HEK293 (cell line): ENCODE measurements around the gene BCCIP.

Source experiments
- CTCF ChIA-PET: fragments of 350-600 bp; formaldehyde crosslinking; extraction: SDS; loops from one replicate; lab custom pipeline; 2021; ENCODE audit warnings: antibody characterized with exemption; lab: Yijun Ruan, JAX
- POLR2A ChIA-PET: fragments of 300-600 bp; formaldehyde crosslinking; extraction: SDS; loops from one replicate; lab custom pipeline; 2020; ENCODE audit warnings: antibody characterized with exemption, inconsistent platforms; lab: Yijun Ruan, JAX
- H3K27ac ChIP-seq: fragments of 200-500 bp; sonication (Bioruptor generic); 2 replicates; pipeline ENCODE4 v1.5.1; 2014; ENCODE audit warnings: low read depth, low read length, control low read depth, inconsistent platforms; ENCODE audit errors: extremely low read depth
- H3K36me3 ChIP-seq, 2 experiments: fragments of 200-500 bp in 1 of 2; sonication (Bioruptor generic) in 1 of 2; 1 replicate in 1 of 2; 2 replicates in 1 of 2; pipeline ENCODE4 v1.5.1; 2014 to 2017; ENCODE audit warnings: inconsistent platforms in 2 of 2, low read length in 2 of 2; ENCODE audit not compliant: control insufficient read depth in 2 of 2, insufficient read depth in 1 of 2
- H3K4me1 ChIP-seq: fragments of 200-500 bp; sonication (Bioruptor generic); 2 replicates; pipeline ENCODE4 v1.5.1; 2014; ENCODE audit warnings: mild to moderate bottlenecking, low read length, inconsistent platforms; ENCODE audit not compliant: control insufficient read depth, insufficient read depth
- H3K4me3 ChIP-seq: 2 replicates; pipeline ENCODE4 v1.5.1; 2011; ENCODE audit warnings: low read depth, mild to moderate bottlenecking, control low read depth, low read length, moderate library complexity
- H3K9me3 ChIP-seq: fragments of 200-500 bp; sonication (Bioruptor generic); 2 replicates; pipeline ENCODE4 v1.5.1; 2014; ENCODE audit warnings: low read depth, low read length, inconsistent platforms; ENCODE audit not compliant: control insufficient read depth, insufficient read depth
- KLF17 ChIP-seq: fragments of 450-650 bp; formaldehyde crosslinking; IDR thresholded peaks from 2 replicates; pipeline ENCODE4 v1.5.1; 2016; ENCODE audit warnings: missing biosample characterization, missing genetic modification characterization
- PRDM1 ChIP-seq: fragments of 450-650 bp; formaldehyde crosslinking; IDR thresholded peaks from 2 replicates; pipeline ENCODE4; 2016; ENCODE audit warnings: missing biosample characterization, missing genetic modification characterization
- RBAK ChIP-seq: fragments of 450-650 bp; formaldehyde crosslinking; IDR thresholded peaks from 2 replicates; pipeline ENCODE4 v1.5.1; 2016; ENCODE audit warnings: missing biosample characterization, missing genetic modification characterization
- ZBTB21 ChIP-seq: fragments of 450-650 bp; formaldehyde crosslinking; IDR thresholded peaks from 2 replicates; pipeline ENCODE4 v1.5.1; 2017; ENCODE audit warnings: missing biosample characterization, missing genetic modification characterization
- ZFP37 ChIP-seq: fragments of 450-650 bp; formaldehyde crosslinking; IDR thresholded peaks from 2 replicates; pipeline ENCODE4 v1.5.1; 2016; ENCODE audit warnings: missing biosample characterization, missing genetic modification characterization
- ZFP41 ChIP-seq: fragments of 450-650 bp; formaldehyde crosslinking; IDR thresholded peaks from 2 replicates; pipeline ENCODE4 v1.5.1; 2016; ENCODE audit warnings: missing biosample characterization, missing genetic modification characterization, borderline replicate concordance
- ZNF157 ChIP-seq: fragments of 450-650 bp; formaldehyde crosslinking; IDR thresholded peaks from 2 replicates; pipeline ENCODE4 v1.5.1; 2016; ENCODE audit warnings: missing biosample characterization, missing genetic modification characterization
- ZNF184 ChIP-seq: fragments of 450-650 bp; IDR thresholded peaks from 2 replicates; pipeline ENCODE4 v1.5.1; 2018; ENCODE audit warnings: missing biosample characterization, mild to moderate bottlenecking, missing genetic modification characterization
- ZNF19 ChIP-seq: fragments of 450-650 bp; formaldehyde crosslinking; IDR thresholded peaks from 2 replicates; pipeline ENCODE4; 2016; ENCODE audit warnings: missing biosample characterization, missing genetic modification characterization, low read depth
- ZNF23 ChIP-seq: fragments of 450-650 bp; formaldehyde crosslinking; IDR thresholded peaks from 2 replicates; pipeline ENCODE4 v1.5.1; 2016; ENCODE audit warnings: missing biosample characterization, missing genetic modification characterization, borderline replicate concordance
- ZNF350 ChIP-seq: fragments of 450-650 bp; formaldehyde crosslinking; IDR thresholded peaks from 2 replicates; pipeline ENCODE4 v1.5.0; 2017; ENCODE audit warnings: missing biosample characterization, mild to moderate bottlenecking, missing genetic modification characterization
- ZNF398 ChIP-seq: fragments of 450-650 bp; formaldehyde crosslinking; IDR thresholded peaks from 2 replicates; pipeline ENCODE4 v1.5.1; 2017; ENCODE audit warnings: missing biosample characterization, missing genetic modification characterization
- ZNF548 ChIP-seq: fragments of 450-650 bp; formaldehyde crosslinking; IDR thresholded peaks from 2 replicates; pipeline ENCODE4 v1.5.1; 2016; ENCODE audit warnings: missing biosample characterization, missing genetic modification characterization
- ZNF560 ChIP-seq: fragments of 450-650 bp; formaldehyde crosslinking; IDR thresholded peaks from 2 replicates; pipeline ENCODE4 v1.5.1; 2017; ENCODE audit warnings: missing biosample characterization, missing genetic modification characterization, borderline replicate concordance
- ZNF580 ChIP-seq: fragments of 450-650 bp; formaldehyde crosslinking; IDR thresholded peaks from 2 replicates; pipeline ENCODE4 v1.5.1; 2016; ENCODE audit warnings: missing biosample characterization, missing genetic modification characterization
- ZNF585B ChIP-seq: fragments of 450-650 bp; formaldehyde crosslinking; IDR thresholded peaks from 2 replicates; pipeline ENCODE4 v1.5.1; 2016; ENCODE audit warnings: missing biosample characterization, missing genetic modification characterization
- ZNF660 ChIP-seq: fragments of 450-650 bp; IDR thresholded peaks from 2 replicates; pipeline ENCODE4 v1.5.1; 2018; ENCODE audit warnings: missing biosample characterization, mild to moderate bottlenecking, missing genetic modification characterization
- ZNF785 ChIP-seq: fragments of 450-650 bp; formaldehyde crosslinking; IDR thresholded peaks from 2 replicates; pipeline ENCODE4 v1.5.1; 2016; ENCODE audit warnings: missing biosample characterization, missing genetic modification characterization
- ZSCAN16 ChIP-seq: fragments of 450-650 bp; formaldehyde crosslinking; IDR thresholded peaks from 2 replicates; pipeline ENCODE4 v1.5.1; 2016; ENCODE audit warnings: missing biosample characterization, missing genetic modification characterization
- ZSCAN4 ChIP-seq: fragments of 450-650 bp; formaldehyde crosslinking; IDR thresholded peaks from 2 replicates; pipeline ENCODE4 v1.5.1; 2017; ENCODE audit warnings: missing biosample characterization, missing genetic modification characterization
- ZSCAN5A ChIP-seq: fragments of 450-650 bp; formaldehyde crosslinking; IDR thresholded peaks from 2 replicates; pipeline ENCODE4 v1.5.1; 2016; ENCODE audit warnings: missing biosample characterization, missing genetic modification characterization

Gene BCCIP

GRCh38 chr10:125785791-125786190, 37.6 kb upstream of the BCCIP start (continued):
- no peak for TF ChIP-seq ZNF585B (tag by site-specific recombination)

- TF ChIP-seq ZNF23 (tag by site-specific recombination) (no peak), RBAK (tag by site-specific recombination) (no peak), ZSCAN4 (tag by site-specific recombination) (no peak)
- CTCF ChIA-PET: no interaction called here
These were observed 35.0 kb upstream of the BCCIP start for GRCh38 chr10:125788156-125789034.

GRCh38 chr10:125792342-125793300, 30.7 kb upstream of the BCCIP start:
- H3K4me1 ChIP-seq: no peaks in the 10 kb centered on the region
- H3K36me3 ChIP-seq: peaks cover 16 to 85% of the 10 kb centered on the region in 2 experiments
- CTCF ChIA-PET: no interaction called here
- H3K9me3 ChIP-seq: no peaks in the 10 kb centered on the region
- TF ChIP-seq ZNF548 (no peak), ZNF580 (no peak), PRDM1 (tag by site-specific recombination) (no peak), ZNF157 (tag by site-specific recombination) (no peak), ZNF23 (tag by site-specific recombination) (no peak), ZFP41 (tag by site-specific recombination) (no peak), ZFP37 (no peak), ZNF19 (tag by site-specific recombination) (no peak), ZNF560 (tag by site-specific recombination) (no peak), ZNF660 (tag by site-specific recombination) (no peak), ZNF350 (tag by site-specific recombination) (no peak), ZSCAN5A (tag by site-specific recombination) (no peak), ZNF785 (tag by site-specific recombination) (no peak), RBAK (tag by site-specific recombination) (no peak), ZSCAN16 (tag by site-specific recombination) (no peak), ZNF398 (tag by site-specific recombination) (no peak), KLF17 (no peak), ZBTB21 (tag by site-specific recombination) (no peak), ZNF184 (tag by site-specific recombination) (no peak)
- no peak overlapping the region for H3K4me3 ChIP-seq
- POLR2A ChIA-PET: no interaction called here
- H3K27ac ChIP-seq: no peak overlapping the region

More at GRCh38 chr10:125788156-125789034, 35.0 kb upstream of the BCCIP start:
- Histone ChIP-seq H3K9me3 (no peaks in the 10 kb centered on the region), H3K36me3 (peaks cover 12 to 46% of the 10 kb centered on the region in 2 experiments), H3K27ac (no peak overlapping the region), H3K4me1 (no peaks in the 10 kb centered on the region), H3K4me3 (no peak overlapping the region)
- POLR2A ChIA-PET: no interaction called here
